OCI-M1 (cell line): ENCODE measurements around the gene MTA1.

ENCODE experiments used
- DNase-seq: peaks from one replicate; lab custom pipeline; 2025; lab: John Stamatoyannopoulos, UW

MTA1 gene

DNA sequence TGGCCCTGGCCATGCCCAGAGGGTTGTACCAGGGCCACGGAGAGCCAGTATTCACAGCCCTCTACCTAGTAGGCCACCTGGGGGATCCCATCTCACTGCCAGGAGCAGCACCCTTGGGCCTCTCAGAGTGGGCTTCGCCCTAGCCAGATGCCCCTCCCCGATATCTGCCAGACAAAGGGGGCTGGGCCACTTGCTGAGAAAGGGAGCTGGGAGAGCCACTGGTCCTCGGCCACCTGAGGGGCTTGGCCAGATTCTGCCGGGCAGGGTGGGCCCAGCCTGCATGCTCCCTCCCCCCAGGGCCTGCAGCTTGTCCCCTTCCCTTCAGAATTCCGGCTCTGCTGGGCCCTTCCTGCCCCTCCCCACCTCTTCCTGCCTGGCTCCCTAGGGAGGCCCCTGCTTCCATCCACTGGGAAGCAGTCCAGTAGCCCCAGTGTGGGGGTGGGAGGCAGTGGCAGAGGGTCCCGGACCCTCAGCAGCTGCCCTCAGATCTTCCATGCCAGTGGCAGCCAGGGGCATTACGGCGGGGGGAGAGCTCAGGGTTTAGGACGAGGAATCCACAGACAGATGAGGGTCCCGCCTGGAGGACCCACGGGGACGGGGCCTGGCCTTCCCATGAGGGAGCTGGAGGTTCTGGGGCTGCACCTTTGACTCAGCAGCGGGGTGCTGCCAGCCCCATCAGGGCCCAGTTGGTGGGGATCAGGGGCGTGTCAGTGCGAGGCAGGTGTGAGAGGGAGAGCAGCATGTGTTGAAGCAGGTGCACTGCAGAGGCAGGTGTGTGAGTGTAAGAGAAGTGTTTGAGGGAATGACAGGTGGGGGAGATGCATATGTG is 57.4 kb downstream of the MTA1 start:
- no peak for DNase-seq

DNA sequence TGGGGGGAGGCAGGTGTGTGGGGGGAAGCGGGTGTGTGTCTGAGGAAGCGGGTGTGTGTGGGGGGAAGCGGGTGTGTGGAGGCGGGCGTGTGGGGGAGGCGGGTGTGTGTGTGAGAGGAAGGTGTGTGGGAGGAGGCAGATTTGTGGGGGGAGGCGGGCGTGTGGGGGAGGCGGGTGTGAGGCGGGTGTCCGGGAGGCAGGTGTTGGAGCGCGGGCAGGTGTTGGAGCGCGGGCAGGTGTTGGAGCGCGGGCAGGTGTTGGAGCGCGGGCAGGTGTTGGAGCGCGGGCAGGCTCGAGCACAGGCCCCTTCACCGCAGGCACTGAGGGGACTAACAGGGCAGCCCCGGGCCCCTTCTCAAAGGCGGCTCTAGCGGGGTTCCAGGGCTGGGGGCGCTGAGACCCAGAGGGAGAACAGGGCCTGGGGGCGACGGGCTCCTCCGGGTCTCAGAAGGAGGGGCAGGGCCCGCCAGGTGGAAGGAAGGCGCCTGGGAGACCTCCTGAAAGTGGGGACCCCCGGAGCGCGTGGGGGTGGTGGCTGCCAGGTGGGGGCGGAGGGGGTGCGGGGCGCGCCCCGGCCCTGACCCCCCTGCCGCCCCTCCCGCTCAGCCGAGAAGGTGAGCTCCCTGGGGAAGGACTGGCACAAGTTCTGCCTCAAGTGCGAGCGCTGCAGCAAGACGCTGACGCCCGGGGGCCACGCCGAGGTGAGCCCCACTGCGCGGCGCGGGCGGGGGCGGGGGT is 58.2 kb downstream of the MTA1 start:
- no peak for DNase-seq

DNA sequence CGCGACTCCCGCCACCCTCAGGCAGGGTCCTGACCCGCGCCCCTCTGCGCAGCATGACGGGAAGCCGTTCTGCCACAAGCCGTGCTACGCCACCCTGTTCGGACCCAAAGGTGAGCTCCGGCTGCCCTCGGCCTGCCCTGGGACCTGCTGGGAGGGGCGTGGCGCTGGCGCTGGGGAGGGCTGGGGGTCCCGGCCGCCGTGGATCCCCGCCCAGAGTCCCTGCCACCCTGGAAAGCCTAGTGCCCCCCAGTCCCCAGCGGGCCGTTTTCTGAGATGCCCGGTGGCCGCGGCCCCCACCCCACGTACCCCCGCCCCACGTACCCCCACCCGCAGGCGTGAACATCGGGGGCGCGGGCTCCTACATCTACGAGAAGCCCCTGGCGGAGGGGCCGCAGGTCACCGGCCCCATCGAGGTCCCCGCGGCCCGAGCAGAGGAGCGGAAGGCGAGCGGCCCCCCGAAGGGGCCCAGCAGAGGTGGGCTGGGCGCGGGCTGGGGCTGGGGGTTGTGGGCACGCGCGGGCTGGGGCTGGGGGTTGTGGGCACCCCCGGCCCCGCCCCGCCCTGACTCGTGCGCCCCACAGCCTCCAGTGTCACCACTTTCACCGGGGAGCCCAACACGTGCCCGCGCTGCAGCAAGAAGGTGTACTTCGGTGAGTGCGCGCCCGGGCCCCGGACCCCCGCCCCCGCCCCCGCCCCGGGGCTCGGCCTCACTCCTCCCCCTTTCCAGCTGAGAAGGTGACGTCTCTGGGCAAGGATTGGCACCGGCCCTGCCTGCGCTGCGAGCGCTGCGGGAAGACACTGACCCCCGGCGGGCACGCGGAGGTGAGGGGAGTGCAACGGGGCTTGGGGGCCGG is 59.0 kb downstream of the MTA1 start:
- no peak for DNase-seq

DNA sequence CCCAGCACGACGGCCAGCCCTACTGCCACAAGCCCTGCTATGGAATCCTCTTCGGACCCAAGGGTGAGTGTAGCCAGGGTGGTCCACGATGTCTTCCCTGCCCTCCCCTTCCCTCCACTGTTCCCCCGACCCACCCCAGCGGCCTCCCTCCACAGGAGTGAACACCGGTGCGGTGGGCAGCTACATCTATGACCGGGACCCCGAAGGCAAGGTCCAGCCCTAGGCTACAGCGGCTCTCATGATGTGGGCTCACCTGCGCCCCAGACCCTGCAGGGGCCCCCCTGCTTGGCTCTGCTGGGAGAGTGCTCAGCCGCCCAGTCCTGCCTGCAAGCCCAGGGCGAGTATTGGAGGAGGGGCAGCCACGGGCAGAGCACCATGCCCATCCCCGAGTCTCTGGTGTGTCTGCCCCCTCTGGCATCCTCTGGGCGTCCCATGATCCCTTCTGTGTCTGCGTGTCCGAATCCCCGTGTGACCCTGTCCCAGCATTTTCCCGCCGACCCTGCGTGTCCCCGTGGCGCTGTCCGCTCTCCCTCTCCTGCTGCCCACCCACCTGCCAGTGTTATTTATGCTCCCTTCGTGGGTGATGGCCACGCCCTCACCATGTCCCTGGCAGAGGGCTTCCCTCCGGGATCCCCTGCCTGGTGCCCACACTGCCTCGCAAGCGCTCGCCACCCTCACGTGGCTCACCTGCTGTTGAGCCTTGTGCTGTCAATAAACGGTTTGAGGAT is 60.0 kb downstream of the MTA1 start:
- no peak for DNase-seq

DNA sequence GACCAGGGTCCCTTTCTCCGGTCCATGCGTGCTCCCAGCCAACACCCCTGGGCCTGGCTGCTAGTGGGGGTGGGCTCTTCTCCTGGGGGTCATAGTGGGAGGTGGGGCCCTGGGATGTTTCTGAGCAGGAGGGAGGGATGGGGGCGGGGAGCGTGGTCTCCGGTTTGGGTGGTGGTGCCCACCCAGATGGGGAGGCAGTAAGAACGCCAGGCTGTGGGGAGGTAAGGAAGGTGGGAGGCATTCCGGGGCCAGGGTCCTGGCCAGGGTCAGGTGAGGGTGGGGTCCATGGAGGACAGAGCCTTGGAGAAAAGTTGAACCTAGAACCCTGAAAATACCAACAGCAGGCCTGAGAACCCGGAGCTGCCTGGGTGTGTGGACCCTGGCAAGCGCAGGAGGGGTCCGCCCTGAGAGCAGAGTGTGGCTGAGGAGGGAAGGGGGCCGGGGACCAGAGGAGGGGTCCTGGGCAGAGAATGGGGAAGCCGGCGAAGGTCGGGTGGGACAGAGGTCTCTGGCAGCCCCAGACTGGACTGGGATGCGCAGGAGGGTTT is 60.6 kb downstream of the MTA1 start:
- DNase-seq, result no peak

DNA sequence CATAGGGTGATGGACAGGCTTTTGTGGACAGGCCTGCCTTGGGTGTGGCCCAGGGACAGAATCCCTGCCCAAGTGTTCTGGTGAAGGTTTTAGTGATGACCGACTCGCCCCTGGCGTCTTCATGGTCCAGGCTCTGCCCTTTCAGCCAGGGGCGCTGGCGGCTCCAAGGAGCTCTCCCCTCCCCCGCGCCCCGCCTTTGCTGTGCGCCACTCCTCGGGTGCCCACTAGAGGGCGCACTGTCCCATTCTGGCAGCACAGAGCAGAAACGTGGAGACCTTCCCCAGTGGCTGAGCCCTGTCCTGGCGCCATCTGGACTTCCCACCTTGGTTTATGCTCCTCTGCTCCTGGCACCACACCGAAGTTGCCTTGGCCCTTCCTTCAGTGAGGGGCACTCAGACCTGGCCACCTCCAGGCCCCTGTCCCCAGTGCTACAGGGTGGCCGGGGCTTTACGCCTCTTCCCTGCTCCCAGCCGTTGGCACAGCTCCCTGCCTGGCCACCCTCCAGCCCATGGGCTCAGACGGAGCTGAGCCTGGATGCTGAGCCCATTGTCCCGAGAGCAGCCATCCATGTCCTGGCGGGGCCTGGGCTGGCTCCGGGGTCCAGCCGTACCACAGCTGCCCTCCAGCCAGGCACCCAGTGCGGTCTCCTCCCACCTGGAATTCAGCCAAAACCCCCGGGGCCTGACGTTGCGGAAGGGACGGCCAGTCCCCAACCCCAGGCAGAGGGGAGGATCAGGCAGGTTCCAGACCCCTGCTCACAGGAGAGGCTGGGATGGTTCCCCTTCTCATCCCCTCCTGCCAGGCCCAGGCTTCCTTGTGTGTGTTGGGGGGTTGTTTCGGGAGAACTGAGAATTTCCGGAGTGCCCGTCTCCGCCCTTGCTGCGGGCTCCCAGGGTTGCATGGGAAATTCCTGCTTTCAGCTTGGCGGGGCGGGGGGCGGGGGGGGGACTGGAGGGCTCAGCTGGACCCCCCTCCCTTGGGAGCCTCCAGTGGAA is 61.5 kb downstream of the MTA1 start:
- DNase-seq, result peak; percentile 88

DNA sequence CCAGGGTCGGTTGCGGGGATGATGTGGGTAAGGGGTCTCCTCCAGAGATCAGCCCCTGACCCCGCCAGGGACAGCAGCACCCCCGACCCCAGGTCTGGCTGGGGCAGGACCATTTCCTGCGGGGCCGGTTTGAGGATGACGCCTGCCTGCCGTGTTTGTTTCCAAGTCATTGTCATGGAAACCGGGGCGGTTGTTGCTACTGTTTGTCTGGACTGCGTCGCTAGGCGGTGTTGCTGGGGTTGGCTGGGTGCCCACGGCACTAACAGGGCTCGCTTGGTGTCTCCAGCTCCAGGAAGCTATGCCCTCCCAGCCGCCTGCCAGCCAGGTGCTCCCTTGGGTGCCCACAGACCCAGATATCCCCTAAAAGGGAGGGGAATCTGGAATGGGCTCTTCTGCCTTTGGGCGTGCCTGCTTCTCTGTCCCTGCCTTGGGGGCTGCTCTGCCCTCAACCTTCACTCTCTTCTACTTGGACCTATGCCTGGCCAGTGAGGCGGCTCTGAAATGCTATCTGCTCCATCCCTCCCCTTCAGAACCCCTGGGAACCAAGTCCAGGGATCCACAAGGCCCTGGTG is 62.3 kb downstream of the MTA1 start:
- peak; percentile 85 for DNase-seq

DNA sequence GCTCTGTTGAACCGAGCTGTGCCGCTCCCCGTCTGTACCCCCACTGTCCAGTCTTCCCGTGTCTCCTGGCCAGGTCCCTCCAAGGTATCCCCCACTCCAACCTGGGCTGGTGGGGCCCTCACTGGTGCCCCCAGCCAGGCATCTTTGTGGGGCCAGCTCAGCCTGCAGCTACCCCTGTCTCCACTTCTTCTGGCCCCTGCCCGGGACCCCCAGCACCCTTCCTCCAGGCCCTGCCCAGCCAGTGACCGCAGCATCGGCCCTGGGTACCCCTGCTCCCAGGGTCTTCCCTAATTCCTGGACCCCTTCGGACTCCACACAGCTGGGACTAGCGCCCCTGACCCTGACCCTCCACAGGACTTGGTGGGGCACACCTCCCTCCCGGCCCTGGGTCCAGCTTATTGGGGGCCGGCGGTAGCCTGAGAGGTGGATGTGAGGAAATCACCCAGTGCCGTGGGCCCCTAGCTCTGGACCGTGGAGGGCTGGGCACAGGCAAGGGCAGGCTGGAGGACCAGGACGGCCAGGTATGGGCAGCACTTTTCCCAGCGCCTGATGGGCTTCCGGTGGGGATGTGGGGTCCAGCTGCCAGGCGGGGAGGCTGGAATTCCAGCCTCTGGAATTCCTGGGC is 63.0 kb downstream of the MTA1 start:
- no peak for DNase-seq

DNA sequence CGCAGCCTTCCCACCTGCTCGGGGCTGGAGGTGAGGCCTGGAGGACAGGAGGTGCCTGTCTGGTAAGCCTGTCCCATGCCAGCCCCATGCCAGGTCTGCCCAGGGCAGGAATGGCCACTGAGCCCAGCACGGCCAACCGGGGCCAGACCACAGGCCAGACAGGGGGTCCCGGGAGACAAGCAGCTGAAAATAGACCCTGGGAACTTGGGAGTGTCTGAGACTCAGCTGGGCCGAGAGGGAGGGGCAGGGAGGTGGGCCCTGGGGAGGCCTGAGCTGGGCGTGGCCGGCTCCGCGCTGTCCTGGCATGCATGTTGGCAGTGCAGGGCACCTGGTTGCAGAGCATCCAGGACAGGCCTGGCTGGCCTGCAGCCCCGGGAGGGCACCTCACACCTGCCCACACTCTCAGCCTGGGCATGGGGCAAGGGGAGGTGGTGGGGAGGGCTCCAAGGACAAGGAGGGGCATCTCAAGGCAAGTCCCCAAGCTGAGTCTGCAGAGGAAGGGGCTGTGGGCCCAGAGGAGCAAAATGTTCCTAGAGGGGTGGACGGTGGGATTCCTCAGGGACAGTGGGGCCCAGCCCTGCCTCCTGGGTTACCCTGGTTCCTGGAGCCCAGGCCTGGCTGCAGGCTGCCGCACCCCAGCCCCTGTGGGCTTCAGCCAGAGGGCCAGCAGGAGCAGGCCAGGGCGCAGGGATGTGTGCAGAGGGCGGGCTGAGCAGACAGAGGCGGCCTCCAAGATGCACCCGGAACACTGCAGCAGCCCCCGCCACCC is 63.9 kb downstream of the MTA1 start:
- no peak for DNase-seq

DNA sequence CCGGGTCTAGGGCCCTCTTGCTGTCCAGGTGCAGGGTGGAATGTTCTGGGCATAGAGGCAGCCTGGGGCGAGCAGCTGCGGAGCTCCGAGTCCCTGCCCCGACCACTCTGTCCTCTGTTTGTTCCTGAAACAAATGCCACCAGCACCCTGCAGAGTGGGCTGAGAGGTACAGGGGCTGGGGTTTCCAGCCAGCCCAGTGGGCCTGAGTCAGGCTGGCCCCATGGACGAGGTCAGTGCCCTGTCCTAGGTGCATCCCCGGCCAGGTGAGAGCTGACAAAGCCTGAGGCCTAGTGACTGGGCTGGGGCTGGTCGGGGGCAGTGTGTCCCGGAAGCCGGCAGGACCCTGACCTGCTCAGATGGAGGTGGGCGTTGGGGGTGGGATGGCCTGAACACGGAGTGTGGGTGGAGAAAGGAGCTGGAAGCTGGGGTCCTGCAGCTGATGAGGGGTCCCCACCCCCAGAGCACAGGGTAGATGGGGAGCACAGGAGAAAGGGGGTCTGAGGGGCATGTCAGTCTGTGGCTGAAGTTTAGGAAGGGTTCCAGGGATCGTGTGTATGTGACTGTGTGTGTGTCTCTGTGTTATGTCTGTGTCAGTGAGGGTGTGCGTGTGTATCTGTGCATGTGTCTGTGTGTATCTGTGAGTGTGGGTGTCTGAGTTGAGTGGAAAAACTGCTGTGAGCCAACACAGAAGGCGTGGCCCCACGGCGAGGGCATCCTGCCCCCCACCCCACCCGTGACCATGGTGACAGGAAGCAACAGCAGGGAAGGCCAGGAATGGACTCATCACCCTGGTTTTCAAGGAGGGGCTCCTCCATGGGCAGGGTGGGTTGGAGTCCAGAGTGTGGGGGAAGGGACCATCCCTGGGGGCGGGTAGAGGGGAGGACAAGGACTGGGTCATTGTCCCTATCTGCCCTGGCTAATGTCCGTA is 64.7 kb downstream of the MTA1 start:
- no peak for DNase-seq

DNA sequence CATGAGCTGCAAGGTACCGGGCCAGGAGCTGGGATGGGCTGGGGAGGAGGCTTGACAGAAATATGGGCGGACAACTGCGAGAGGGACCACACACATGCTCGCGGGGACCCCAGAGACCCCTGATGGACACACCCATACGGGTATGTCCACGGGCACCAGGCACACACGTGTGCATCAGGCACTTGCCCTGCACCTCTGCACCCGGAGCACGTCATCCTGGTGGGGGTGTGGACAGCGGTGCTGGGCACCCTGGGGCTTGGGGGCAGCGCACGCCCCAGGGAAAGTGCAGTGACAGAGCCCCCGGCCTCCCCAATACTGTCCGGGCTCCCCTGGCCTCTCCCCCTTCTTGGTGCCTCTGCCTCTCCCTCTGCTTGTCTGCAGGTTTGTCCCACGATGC is 65.4 kb downstream of the MTA1 start:
- no peak for DNase-seq

DNA sequence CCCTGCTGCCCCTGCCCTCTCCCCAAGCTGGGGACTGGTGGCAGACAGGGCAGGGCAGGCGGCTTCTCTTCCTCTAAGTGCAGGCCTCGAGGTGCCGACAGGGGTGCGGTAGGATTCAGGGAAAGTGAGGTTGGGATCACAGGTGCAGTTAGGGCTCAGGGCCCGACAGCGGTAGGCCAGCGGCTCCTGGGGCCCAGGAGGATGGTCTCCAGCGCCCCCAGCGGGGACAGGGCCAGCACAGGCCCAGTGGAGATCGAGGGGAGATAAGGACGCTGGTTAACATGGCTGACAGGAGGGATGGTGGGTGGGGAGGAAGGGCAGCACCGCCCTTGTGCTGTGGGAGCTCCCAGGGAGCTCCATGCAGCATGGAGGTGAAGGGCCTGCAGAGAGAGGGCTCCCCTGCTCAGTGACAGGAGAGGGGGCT is 66.1 kb downstream of the MTA1 start:
- peak; percentile 77 for DNase-seq

DNA sequence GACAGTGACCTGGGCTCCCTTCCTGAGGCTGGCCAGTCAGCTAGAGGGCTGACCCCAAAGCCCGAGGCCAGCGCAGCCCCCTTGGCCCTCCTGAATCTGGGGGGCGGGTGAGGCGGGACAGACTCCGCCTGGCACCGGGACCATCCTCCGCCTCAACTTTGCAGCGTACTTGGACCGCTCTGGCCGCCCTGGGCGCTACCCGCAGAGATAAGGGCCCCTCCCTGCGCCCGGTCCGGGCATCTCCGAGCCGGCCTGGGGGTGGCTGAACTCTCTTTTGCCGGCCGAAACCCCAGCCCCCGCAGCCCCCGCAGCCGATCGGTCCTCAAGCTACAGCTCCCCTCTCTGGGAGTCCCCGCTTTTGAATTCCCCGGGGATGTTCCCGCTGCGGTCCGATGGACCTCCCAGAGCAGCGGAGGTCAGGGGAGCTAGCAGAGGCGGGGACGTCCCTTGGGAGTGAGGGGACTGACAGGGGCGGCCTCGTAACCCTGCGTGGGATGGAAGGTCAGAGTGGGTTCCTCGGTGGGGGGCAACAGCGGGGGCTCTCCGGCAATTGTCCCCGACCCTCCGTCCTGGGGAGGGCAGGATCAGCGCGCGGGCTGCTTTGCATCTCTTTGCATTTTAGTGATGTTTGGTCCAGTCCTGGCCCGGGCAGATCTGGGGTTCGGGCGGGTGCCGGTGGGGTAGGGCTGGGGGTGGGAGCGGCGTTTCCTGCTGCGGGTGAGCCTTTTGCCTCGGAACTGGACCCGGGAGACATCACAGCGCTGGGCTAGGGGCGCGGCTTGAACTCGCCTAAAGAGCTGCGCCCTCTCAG is 66.7 kb downstream of the MTA1 start, which contains the start of gene CRIP1:
CRIP1 (plus strand) TSS at position 724 of the 811 bp plus-strand sequence. CDS start 374 bp downstream, outside the sequence.
- DNase-seq, result no peak

DNA sequence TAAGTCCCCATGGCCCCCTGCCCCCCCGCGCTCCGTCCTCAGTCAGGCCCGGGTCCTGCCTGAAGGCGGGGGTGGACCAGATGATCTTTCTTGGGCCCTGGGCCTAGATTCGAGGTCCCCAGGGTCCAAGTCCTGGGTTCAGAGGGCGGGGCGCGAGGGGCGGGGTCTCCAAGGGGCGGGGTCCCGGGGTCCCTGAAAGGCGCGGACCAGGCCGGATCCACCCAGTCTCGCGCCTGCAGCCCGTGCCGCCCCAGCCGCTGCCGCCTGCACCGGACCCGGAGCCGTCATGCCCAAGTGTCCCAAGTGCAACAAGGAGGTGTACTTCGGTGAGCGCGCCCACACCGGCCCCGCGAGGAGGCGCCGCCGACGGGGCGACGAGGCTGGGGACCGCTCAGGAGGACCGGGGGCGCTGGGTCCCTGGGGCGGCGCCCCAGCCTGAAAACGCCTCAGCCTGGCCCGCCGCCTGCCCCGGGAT is 67.4 kb downstream of the MTA1 start:
- DNase-seq, result no peak

DNA sequence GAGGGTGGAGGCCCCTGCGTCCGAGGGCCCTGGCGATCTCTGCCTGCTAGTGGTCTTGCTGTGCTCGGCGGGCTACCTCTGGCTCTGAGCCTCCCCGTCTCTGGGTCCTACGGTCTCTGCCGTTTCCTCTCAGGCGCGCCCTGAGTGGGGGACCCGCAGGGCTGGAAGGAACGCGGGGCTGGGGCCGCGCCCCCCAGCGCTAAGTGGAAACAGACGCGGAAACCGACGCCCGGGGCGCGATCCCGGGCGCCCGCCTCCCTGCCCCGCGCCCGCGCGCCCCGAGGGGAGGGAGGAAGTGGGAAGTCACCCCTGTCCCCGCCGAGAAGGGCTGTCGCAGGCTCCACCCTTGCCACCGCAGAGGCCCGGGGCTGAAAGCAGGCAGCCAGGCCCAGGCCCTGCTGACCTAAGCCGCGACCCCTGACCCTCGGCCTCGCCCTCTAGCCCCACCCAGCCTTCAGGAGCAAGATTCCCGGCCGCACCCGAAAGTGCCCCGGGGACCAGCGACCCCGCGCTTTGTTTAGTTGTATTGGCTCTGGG is 67.9 kb downstream of the MTA1 start:
- peak; percentile 15 for DNase-seq
